A549 (cell line): ENCODE data around the gene DCUN1D5.

Experiments used
- CBX2 ChIP-seq: fragments of 200-600 bp; sonication (generic); IDR thresholded peaks from 2 replicates; pipeline ENCODE4 v1.6.1; 2016; ENCODE audit warnings: low read depth, mild to moderate bottlenecking, borderline replicate concordance
- NFE2L2 ChIP-seq: fragments of 150-350 bp; conservative IDR thresholded peaks from 2 replicates; pipeline ENCODE4 v1.6.1; 2014; ENCODE audit warnings: low read length
- POLR2A ChIP-seq: IDR thresholded peaks from 2 replicates; pipeline ENCODE4 v1.6.1; 2012; ENCODE audit warnings: mild to moderate bottlenecking, low read length
- RCOR1 ChIP-seq: fragments of 150-350 bp; IDR thresholded peaks from 2 replicates; pipeline ENCODE4 v1.6.1; 2014; ENCODE audit warnings: antibody characterized with exemption, low read length, low read depth
- SREBF2 ChIP-seq: fragments of 450-650 bp; IDR thresholded peaks from 2 replicates; pipeline ENCODE4 v1.6.1; 2014; ENCODE audit warnings: mild to moderate bottlenecking, moderate library complexity
- TF ChIP-seq, protein P1 (sequence below): IDR thresholded peaks from 2 replicates; pipeline ENCODE4 v1.6.1; 2012
- TF ChIP-seq, protein P2 (sequence below): fragments of >200 bp; sonication (Bioruptor Twin); formaldehyde crosslinking; IDR thresholded peaks from 3 replicates; pipeline ENCODE4 v1.5.1; 2016
- TF ChIP-seq, protein P3 (sequence below): fragments of 150-350 bp; IDR thresholded peaks from 2 replicates; pipeline ENCODE4 v1.6.1; 2014; ENCODE audit warnings: low read depth, mild to moderate bottlenecking, low read length
- TF ChIP-seq, protein P4 (sequence below): IDR thresholded peaks from 2 replicates; pipeline ENCODE4 v1.6.1; 2012

DNA sequence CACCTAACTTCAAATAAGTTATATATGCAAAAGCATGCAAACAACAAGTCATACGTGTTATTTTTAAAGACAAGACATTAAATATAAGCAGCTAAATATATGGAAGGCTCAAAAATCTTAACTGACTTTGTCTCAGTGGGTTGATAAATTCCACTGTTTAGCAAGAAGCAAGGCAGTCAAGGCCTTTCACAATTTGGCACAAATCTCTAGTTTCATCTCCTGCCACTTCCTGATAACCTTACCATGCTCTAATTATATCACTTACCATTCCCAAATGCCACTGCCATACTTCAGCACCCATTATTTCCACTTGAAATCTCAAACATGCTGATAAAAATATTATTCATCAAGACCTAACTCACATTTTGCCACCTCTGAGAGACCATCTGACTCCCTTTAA lies 24.8 kb downstream of the DCUN1D5 start:
- TF ChIP-seq NFE2L2 (no peak), SREBF2 (no peak), RCOR1 (no peak), CBX2 (no peak), POLR2A (no peak)
- TF ChIP-seq, protein P1, sequence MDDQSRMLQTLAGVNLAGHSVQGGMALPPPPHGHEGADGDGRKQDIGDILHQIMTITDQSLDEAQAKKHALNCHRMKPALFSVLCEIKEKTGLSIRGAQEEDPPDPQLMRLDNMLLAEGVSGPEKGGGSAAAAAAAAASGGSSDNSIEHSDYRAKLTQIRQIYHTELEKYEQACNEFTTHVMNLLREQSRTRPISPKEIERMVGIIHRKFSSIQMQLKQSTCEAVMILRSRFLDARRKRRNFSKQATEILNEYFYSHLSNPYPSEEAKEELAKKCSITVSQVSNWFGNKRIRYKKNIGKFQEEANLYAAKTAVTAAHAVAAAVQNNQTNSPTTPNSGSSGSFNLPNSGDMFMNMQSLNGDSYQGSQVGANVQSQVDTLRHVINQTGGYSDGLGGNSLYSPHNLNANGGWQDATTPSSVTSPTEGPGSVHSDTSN: no peak
- TF ChIP-seq, protein P2, sequence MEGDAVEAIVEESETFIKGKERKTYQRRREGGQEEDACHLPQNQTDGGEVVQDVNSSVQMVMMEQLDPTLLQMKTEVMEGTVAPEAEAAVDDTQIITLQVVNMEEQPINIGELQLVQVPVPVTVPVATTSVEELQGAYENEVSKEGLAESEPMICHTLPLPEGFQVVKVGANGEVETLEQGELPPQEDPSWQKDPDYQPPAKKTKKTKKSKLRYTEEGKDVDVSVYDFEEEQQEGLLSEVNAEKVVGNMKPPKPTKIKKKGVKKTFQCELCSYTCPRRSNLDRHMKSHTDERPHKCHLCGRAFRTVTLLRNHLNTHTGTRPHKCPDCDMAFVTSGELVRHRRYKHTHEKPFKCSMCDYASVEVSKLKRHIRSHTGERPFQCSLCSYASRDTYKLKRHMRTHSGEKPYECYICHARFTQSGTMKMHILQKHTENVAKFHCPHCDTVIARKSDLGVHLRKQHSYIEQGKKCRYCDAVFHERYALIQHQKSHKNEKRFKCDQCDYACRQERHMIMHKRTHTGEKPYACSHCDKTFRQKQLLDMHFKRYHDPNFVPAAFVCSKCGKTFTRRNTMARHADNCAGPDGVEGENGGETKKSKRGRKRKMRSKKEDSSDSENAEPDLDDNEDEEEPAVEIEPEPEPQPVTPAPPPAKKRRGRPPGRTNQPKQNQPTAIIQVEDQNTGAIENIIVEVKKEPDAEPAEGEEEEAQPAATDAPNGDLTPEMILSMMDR: no peak
- TF ChIP-seq, protein P3, sequence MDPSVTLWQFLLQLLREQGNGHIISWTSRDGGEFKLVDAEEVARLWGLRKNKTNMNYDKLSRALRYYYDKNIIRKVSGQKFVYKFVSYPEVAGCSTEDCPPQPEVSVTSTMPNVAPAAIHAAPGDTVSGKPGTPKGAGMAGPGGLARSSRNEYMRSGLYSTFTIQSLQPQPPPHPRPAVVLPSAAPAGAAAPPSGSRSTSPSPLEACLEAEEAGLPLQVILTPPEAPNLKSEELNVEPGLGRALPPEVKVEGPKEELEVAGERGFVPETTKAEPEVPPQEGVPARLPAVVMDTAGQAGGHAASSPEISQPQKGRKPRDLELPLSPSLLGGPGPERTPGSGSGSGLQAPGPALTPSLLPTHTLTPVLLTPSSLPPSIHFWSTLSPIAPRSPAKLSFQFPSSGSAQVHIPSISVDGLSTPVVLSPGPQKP: no peak
- TF ChIP-seq, protein P4, sequence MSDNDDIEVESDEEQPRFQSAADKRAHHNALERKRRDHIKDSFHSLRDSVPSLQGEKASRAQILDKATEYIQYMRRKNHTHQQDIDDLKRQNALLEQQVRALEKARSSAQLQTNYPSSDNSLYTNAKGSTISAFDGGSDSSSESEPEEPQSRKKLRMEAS: no peak
